GM21515 (cell line): ENCODE data around the gene VHLL.

Source experiments
- ATAC-seq: cut with Tn5 transposase; IDR thresholded peaks from one replicate; pipeline ENCODE4 v1.9.1; 2021; ENCODE audit not compliant: unreplicated experiment

Gene VHLL

DNA sequence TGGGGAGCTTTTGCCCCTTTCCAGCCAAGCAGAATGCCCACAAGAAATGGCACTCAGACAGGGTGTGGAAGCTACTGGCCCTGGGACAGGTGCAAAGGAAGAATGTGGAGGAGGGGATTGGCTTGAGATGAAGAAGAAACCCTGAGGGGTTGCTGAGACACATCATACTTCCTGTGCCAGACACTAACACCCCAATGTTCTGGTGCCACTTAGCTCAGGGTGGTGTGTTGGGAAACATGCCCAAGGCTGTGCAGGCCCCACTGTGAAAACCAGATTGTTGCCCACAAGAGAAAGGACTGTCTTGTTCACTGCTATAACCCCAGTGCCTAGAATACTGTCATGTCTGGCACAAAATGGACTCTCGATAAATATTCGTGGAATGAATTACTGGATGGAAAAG is 41.4 kb downstream of the VHLL start:
- no peak for ATAC-seq

DNA sequence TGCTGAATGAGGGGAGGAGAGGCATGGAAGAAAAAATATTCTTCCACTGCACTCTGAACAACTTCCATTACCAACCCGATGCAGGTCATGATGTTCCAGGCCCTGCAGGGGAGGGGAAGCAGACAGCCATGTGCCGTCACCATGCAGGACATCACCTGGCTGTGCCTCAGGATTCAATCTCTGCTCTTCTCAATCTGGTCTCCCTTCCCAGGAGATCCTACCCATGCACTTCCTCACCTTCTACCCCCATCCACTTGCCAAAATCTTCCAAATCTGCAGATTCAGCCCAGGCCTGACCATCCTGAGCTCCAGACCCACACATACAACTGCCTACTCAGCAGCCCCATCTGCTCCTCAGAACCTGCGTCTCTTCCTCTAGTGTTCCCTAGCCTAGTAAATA is 45.5 kb downstream of the VHLL start:
- ATAC-seq, result no peak

GRCh38 chr1:156251527-156251926 is 47.6 kb downstream of the VHLL start:
- no peak for ATAC-seq

DNA sequence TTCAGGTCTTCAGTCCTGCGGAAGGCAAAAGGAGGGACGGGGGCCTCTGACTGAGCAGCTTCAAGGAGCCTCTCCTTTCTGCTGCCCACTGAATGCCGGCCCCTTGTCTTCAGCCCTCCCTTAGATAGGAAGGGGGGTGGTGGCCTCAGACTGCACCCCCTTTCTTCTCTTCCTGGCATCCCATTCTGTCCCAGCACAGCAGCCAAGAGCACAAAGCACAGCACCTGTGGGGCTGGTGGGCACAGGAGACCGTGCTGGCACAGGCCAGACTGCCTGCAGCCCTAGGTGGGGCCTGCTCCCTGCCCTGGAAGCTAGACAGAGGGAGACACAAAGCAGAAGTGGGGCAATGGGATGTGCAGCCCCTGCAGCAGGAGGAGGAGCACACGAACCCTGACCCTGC is 49.5 kb downstream of the VHLL start:
- no peak for ATAC-seq
